ENCODE data around the gene ZNF610. TPM values are rescaled to one million over a fixed set of nuclear protein-coding genes. Genes with fewer than 3 reads are reported as not detected.

ZNF610 gene
- total RNA-seq, 2 experiments from 2014 or later = 0.54 to 2.1 TPM

GRCh38 chr19:52343548-52343947 is 7.5 kb downstream of the ZNF610 start:
- H3K9me3 ChIP-seq (ENCODE audit: low read length) = no peaks in the 10 kb centered on the region
- BruUV-seq (replicated peaks) = no TSS peak
- ChIA-PET POLR2A (no interaction called here), CTCF (ENCODE audit: unreplicated experiment) (no interaction called here)
- intact Hi-C loops (cut with micrococcal nuclease; ENCODE audit: unreplicated experiment) = no loop called here
- H4K20me1 ChIP-seq (ENCODE audit: insufficient read depth, low read length) = no peaks in the 10 kb centered on the region
- H3K27ac ChIP-seq (ENCODE audit: low read depth, low read length, poor library complexity, severe bottlenecking) = no peak overlapping the region
- no peaks in the 10 kb centered on the region for H3K79me2 ChIP-seq (ENCODE audit: insufficient read depth, low read depth, low read length)
- H3K4me1 ChIP-seq (ENCODE audit: insufficient read depth, low read length, poor library complexity, severe bottlenecking) = no peaks in the 10 kb centered on the region
- peak; percentile 83 for TF ChIP-seq CTCF (conservative IDR thresholded peaks at IDR 0.05; ENCODE audit: low read length)
- TF ChIP-seq EZH2phosphoT487 (IDR thresholded peaks at IDR 0.05; ENCODE audit: borderline replicate concordance, low read depth, low read length) = no peak
- no peaks in the 10 kb centered on the region for H3K36me3 ChIP-seq (ENCODE audit: insufficient read depth, low read length)
- no peak overlapping the region for H3K4me3 ChIP-seq (ENCODE audit: low read depth, low read length, poor library complexity, severe bottlenecking)
- DNase-seq (ENCODE audit: low spot score) = peak; percentile 79
- H3K4me2 ChIP-seq (ENCODE audit: low read length) = no peak overlapping the region
- H3K9me2 ChIP-seq (ENCODE audit: insufficient read depth, low read length) = no peaks in the 10 kb centered on the region
- H2AFZ ChIP-seq (ENCODE audit: low read length) = no peak overlapping the region

GRCh38 chr19:52345162-52345561 is 9.1 kb downstream of the ZNF610 start:
- BruUV-seq (replicated peaks) = no TSS peak
- H3K36me3 ChIP-seq (ENCODE audit: insufficient read depth, low read length) = no peaks in the 10 kb centered on the region
- no peak for DNase-seq (ENCODE audit: low spot score)
- H3K4me3 ChIP-seq (ENCODE audit: low read depth, low read length, poor library complexity, severe bottlenecking) = no peak overlapping the region
- no peak overlapping the region for H2AFZ ChIP-seq (ENCODE audit: low read length)
- ChIA-PET POLR2A (no interaction called here), CTCF (ENCODE audit: unreplicated experiment) (no interaction called here)
- no peaks in the 10 kb centered on the region for H3K79me2 ChIP-seq (ENCODE audit: insufficient read depth, low read depth, low read length)
- no peak overlapping the region for H3K4me2 ChIP-seq (ENCODE audit: low read length)
- TF ChIP-seq EZH2phosphoT487 (IDR thresholded peaks at IDR 0.05; ENCODE audit: borderline replicate concordance, low read depth, low read length) (no peak), CTCF (conservative IDR thresholded peaks at IDR 0.05; ENCODE audit: low read length) (no peak)
- no peaks in the 10 kb centered on the region for H4K20me1 ChIP-seq (ENCODE audit: insufficient read depth, low read length)
- H3K9me2 ChIP-seq (ENCODE audit: insufficient read depth, low read length) = no peaks in the 10 kb centered on the region
- intact Hi-C loops (cut with micrococcal nuclease; ENCODE audit: unreplicated experiment) = no loop called here
- H3K27ac ChIP-seq (ENCODE audit: low read depth, low read length, poor library complexity, severe bottlenecking) = no peak overlapping the region
- H3K9me3 ChIP-seq (ENCODE audit: low read length) = no peaks in the 10 kb centered on the region
- no peaks in the 10 kb centered on the region for H3K4me1 ChIP-seq (ENCODE audit: insufficient read depth, low read length, poor library complexity, severe bottlenecking)

GRCh38 chr19:52351512-52351911 is 15.5 kb downstream of the ZNF610 start:
- Histone ChIP-seq H4K20me1 (ENCODE audit: insufficient read depth, low read length) (no peaks in the 10 kb centered on the region), H3K36me3 (ENCODE audit: insufficient read depth, low read length) (no peaks in the 10 kb centered on the region), H3K79me2 (ENCODE audit: insufficient read depth, low read depth, low read length) (no peaks in the 10 kb centered on the region), H3K4me2 (ENCODE audit: low read length) (no peak overlapping the region), H3K27ac (ENCODE audit: low read depth, low read length, poor library complexity, severe bottlenecking) (no peak overlapping the region), H3K4me3 (ENCODE audit: low read depth, low read length, poor library complexity, severe bottlenecking) (no peak overlapping the region), H3K9me3 (ENCODE audit: low read length) (no peaks in the 10 kb centered on the region), H3K4me1 (ENCODE audit: insufficient read depth, low read length, poor library complexity, severe bottlenecking) (no peaks in the 10 kb centered on the region), H2AFZ (ENCODE audit: low read length) (no peak overlapping the region), H3K9me2 (ENCODE audit: insufficient read depth, low read length) (no peaks in the 10 kb centered on the region)
- intact Hi-C loops (cut with micrococcal nuclease; ENCODE audit: unreplicated experiment) = no loop called here
- CTCF ChIA-PET (ENCODE audit: unreplicated experiment) = no interaction called here
- DNase-seq (ENCODE audit: low spot score) = peak; percentile 51
- BruUV-seq (replicated peaks) = no TSS peak
- POLR2A ChIA-PET = no interaction called here
- TF ChIP-seq CTCF (conservative IDR thresholded peaks at IDR 0.05; ENCODE audit: low read length) = peak; percentile 69
- TF ChIP-seq EZH2phosphoT487 (IDR thresholded peaks at IDR 0.05; ENCODE audit: borderline replicate concordance, low read depth, low read length) = no peak

Measured in OCI-LY7 (cell line).